Psoas muscle (tissue), 8 donors: ENCODE data around the gene CCDC57. TPM values are rescaled to one million over a fixed set of nuclear protein-coding genes. Genes with fewer than 3 reads are reported as not detected.
A peak's percentile ranks its signal among the peaks of the same experiment; 100 is the strongest.

Experiments used
- ATAC-seq, 4 donors: fragments of 200-7000 bp; cut with Tn5 transposase; one replicate each; pipeline ENCODE4 v1.9.1; 2020; ENCODE audit warnings: moderate library complexity in 3 of 4, mild to moderate bottlenecking in 2 of 4
- DNase-seq, 2 donors: peaks; one replicate each; pipeline ENCODE4 v3.0.0-alpha.2; 2020
- H3K27ac ChIP-seq: fragments of 200-600 bp; one replicate; pipeline ENCODE4 v1.8.0; 2022
- H3K27me3 ChIP-seq, 3 donors: fragments of 200-600 bp in 1 of 3; one replicate each; pipeline versions ENCODE4 v1.6.1 to v1.8.0; 2013 to 2022; ENCODE audit warnings: low read length in 2 of 3, mild to moderate bottlenecking in 2 of 3, moderate library complexity in 1 of 3; ENCODE audit not compliant: insufficient read depth in 3 of 3
- H3K36me3 ChIP-seq, 2 donors: fragments of 200-600 bp in 1 of 2; one replicate each; pipeline versions ENCODE4 v1.6.1 to v1.8.0; 2013 to 2022; ENCODE audit warnings: low read depth in 1 of 2, mild to moderate bottlenecking in 1 of 2, moderate library complexity in 1 of 2; ENCODE audit not compliant: insufficient read depth in 1 of 2
- H3K4me1 ChIP-seq: fragments of 200-600 bp; one replicate; pipeline ENCODE4 v1.8.0; 2022
- H3K4me3 ChIP-seq: fragments of 200-600 bp; one replicate; pipeline ENCODE4 v1.8.0; 2022; ENCODE audit warnings: mild to moderate bottlenecking
- H3K9me3 ChIP-seq: fragments of 200-600 bp; one replicate; pipeline ENCODE4 v1.8.0; 2022
- WGBS, 3 donors: extraction: QIAGEN DNeasy Blood & Tissue Kit; methylation state at CpG; one replicate each; pipeline versions ENCODE4 v1.1.6 to v1.1.7; 2013; 5-methylcytosine and 5-hydroxymethylcytosine counted together
- intact Hi-C, 2 donors: fragments of 100-400 bp; cut with DNase I; formaldehyde crosslinking; loops; one replicate each; pipeline versions ENCODE4 v1.11.0 to v1.14.2; 2022
- polyA plus RNA-seq, 3 donors: library from polyadenylated mRNA; stranded (reverse); fragments of 200-250 nt; gene quantifications; one replicate each; pipeline ENCODE4 v1.2.3, GENCODE V29; 2013
- total RNA-seq, 4 donors: library from RNA; stranded (reverse); fragmentation: NEBNext Ultra II Directional in 2 of 4; extraction: Animal tissue kit (Norgen Biotek cat#: 25700) in 2 of 4; gene quantifications; one replicate each; pipeline versions ENCODE4 v1.2.1 to v1.2.4, GENCODE V29; 2021 to 2023
- TF ChIP-seq, protein P1 (sequence below): fragments of 200-600 bp; IDR thresholded peaks from one replicate; pipeline ENCODE4 v1.8.0; 2022; ENCODE audit warnings: antibody characterized with exemption
- donor health status: healthy with polysubstance abuse.
- donor health status: DM: no; HTN: no; CAD: no; lungs with moderate emphysema.
- donor health status: Bipolar disorder and iron deficiency.
- donor health status: healthy.
- donor health status: DM: yes; HTN: yes; CAD: no.
- donor health status: DM: no; HTN: no; CAD: no.
- donor health status: DM: no; HTN: no; CAD: no.
- donor health status: DM: yes; HTN: yes; CAD: no.

CCDC57 gene
- total and polyA plus RNA-seq, 7 donors, result 7.2 to 15.3 (median 11.1) TPM

DNA sequence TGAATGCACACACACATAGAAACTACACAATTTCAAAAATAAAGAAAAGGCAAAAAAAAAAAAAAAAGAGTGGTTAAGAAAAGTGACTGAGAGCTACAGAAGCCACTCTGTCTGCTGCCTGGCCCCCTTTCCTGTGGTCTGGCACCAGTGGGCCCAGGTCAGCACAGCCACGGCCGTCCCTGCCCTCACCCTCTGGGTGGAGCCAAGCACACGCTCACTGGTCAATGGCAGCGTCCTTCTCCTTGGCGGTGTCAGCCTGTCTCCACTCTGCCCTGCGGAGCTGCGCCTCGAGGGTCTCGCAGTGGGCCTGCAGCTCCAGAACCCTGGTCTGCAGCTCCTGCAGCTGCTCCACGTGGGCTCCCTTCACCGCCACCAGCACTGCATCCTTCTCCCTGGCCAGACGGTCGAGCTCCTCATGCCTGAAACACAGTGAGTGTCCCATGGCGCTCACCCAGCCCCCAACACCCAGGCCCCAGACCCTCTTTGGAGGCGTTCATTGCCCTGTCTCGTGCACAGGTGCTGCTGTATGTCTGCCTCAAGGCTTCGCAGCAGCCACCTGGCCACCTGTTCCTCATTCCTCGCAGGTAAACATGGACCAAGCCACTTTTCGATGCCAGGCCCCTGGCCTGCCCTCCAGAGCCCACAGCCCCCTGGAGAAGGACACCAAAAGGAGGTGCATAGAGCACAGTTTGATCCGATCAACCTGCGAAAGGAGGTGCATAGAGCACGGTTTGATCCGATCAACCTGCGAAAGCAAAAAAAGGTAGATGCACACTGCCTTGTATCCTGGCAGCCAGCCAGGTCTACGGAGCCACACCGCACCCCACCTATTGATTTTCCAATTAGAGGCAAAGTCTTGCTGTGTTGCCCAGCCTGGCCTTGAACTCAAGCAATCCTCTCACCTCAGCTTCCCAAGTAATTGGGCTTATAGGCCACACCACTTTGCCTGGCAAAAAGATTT, 24.4 kb downstream of the CCDC57 start:
- Histone ChIP-seq H3K27ac (no peak overlapping the region), H3K9me3 (no peaks in the 10 kb centered on the region), H3K36me3 (peaks cover 5 to 43% of the 10 kb centered on the region in 2 donors), H3K4me1 (no peaks in the 10 kb centered on the region), H3K4me3 (no peak overlapping the region), H3K27me3 (no peaks in the 10 kb centered on the region)
- DNase-seq, result peak in 1 of 2 donors; percentile 35
- 90 to 93% (median 91%) methylated on average over 26 of the region's 26 CpGs for WGBS, 3 donors
- TF ChIP-seq, protein P1, sequence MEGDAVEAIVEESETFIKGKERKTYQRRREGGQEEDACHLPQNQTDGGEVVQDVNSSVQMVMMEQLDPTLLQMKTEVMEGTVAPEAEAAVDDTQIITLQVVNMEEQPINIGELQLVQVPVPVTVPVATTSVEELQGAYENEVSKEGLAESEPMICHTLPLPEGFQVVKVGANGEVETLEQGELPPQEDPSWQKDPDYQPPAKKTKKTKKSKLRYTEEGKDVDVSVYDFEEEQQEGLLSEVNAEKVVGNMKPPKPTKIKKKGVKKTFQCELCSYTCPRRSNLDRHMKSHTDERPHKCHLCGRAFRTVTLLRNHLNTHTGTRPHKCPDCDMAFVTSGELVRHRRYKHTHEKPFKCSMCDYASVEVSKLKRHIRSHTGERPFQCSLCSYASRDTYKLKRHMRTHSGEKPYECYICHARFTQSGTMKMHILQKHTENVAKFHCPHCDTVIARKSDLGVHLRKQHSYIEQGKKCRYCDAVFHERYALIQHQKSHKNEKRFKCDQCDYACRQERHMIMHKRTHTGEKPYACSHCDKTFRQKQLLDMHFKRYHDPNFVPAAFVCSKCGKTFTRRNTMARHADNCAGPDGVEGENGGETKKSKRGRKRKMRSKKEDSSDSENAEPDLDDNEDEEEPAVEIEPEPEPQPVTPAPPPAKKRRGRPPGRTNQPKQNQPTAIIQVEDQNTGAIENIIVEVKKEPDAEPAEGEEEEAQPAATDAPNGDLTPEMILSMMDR, result no peak
- intact Hi-C loops, result loop anchor here in 1 of 2 donors (5.0 kb wide), 1 partner anchor 61 kb away; no protein-coding TSS in a partner anchor
- ATAC-seq, result no peak

DNA sequence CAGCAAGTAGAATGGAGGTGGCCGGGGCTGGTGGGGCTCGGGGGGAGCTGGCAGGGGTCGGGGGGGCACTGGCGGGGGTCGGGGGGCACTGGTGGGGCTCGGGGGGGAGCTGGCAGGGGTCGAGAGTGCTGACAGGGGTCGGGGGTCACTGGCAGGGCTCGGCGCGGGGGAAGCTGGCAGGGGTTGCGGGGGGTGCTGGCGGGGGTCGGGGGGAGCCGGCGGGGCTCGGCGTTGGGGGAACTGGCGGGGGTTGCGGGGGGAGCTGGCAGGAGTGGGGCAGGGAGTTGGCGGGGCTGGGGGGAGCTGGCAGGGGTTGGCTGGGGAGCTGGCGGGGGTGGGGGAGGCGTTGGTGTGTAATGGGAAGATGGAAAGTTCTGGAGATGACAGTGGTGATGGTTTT, 25.1 kb downstream of the CCDC57 start:
- no peak overlapping the region for H3K4me3 ChIP-seq
- peaks cover 5 to 43% of the 10 kb centered on the region in 2 donors for H3K36me3 ChIP-seq
- H3K9me3 ChIP-seq, result no peaks in the 10 kb centered on the region
- no peaks in the 10 kb centered on the region for H3K4me1 ChIP-seq
- intact Hi-C loops, result loop anchor here in 1 of 2 donors (5.0 kb wide), 1 partner anchor 60 kb away; no protein-coding TSS in a partner anchor
- DNase-seq (peak in 1 of 2 donors; percentile 25), ATAC-seq (no peak)
- H3K27ac ChIP-seq, result no peak overlapping the region
- WGBS, 3 donors, result 87 to 93% (median 91%) methylated on average over 8 to 23 of the region's 23 CpGs
- TF ChIP-seq, protein P1, result no peak
- H3K27me3 ChIP-seq, result no peaks in the 10 kb centered on the region

DNA sequence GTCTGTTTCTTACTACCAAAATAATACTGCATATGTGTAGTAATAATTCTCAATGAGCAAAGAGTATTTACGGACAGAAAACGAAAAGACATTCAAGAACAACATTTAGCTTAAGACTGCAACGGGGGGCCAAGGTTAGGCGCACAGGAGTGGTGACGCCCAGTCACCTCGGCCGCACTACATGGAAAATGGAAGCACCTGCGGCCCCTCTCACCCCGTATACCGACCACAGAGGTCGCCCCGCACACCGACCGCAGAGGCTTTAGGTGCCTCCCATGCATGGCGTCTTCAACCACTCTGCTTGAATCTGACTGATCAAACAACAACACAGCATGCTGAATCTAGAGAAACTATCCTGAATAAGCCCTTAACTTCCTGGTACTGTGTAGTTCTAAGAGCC, 26.4 kb downstream of the CCDC57 start:
- TF ChIP-seq, protein P1, result no peak
- no peak overlapping the region for H3K4me3 ChIP-seq
- ATAC-seq (no peak), DNase-seq (no peak)
- peaks cover 5 to 38% of the 10 kb centered on the region in 2 donors for H3K36me3 ChIP-seq
- no peaks in the 10 kb centered on the region for H3K4me1 ChIP-seq
- H3K27me3 ChIP-seq, result no peaks in the 10 kb centered on the region
- 92 to 97% (median 96%) methylated on average over 15 of the region's 15 CpGs for WGBS, 3 donors
- no peak overlapping the region for H3K27ac ChIP-seq
- H3K9me3 ChIP-seq, result no peaks in the 10 kb centered on the region
- intact Hi-C loops, result loop anchor here in 1 of 2 donors (5.0 kb wide), 1 partner anchor 59 kb away; no protein-coding TSS in a partner anchor

DNA sequence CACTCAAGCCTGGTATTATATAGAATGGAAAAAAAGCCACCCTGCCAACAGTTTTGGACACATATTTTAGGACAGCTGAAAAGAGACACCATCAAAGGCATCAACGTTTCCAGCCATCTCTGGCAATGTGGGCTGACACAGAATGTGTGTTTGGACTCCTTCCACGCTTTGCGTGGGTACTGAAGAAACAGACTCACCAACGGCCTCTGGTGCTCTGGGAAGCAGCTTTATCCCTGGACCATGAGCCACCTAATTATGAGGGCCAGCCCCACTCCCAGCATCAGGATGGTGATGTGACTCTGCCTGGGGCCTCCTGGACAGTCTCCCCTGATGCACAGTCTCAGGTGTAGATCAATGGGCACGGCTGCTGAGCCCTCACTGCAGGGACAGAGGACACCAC, 27.9 kb downstream of the CCDC57 start:
- H3K4me1 ChIP-seq, result no peaks in the 10 kb centered on the region
- no peak for DNase-seq
- no peak for ATAC-seq
- H3K4me3 ChIP-seq, result no peak overlapping the region
- peaks cover 5 to 43% of the 10 kb centered on the region in 2 donors for H3K36me3 ChIP-seq
- TF ChIP-seq, protein P1, result no peak
- no peaks in the 10 kb centered on the region for H3K9me3 ChIP-seq
- H3K27ac ChIP-seq, result no peak overlapping the region
- WGBS, 3 donors, result 61 to 70% (median 61%) methylated on average over 5 of the region's 5 CpGs
- H3K27me3 ChIP-seq, result no peaks in the 10 kb centered on the region
- intact Hi-C loops, result loop anchor here in 1 of 2 donors (5.0 kb wide), 1 partner anchor 57 kb away; no protein-coding TSS in a partner anchor
